Astrocyte of the cerebellum (primary cell): ENCODE measurements around the gene POLDIP3.

Experiments used
- DNase-seq: peaks from one replicate; pipeline ENCODE4 v3.0.0-alpha.2; 2011; ENCODE audit warnings: low read depth
- H3K4me3 ChIP-seq: 2 replicates; pipeline ENCODE4 v1.5.1; 2011; ENCODE audit warnings: mild to moderate bottlenecking, low read depth, low read length, moderate library complexity
- CTCF ChIP-seq: IDR thresholded peaks from 2 replicates; pipeline ENCODE4 v1.5.1; 2012; ENCODE audit warnings: low read length, low read depth, moderate library complexity, mild to moderate bottlenecking; ENCODE audit errors: missing control alignments
- in situ Hi-C: cut with HindIII; loops from 2 replicates; pipeline ENCODE4 v1.10.0; 2017; ENCODE audit warnings: low sequenced_read_pairs

Gene POLDIP3

GRCh38 chr22:42651134-42651533, 36.5 kb upstream of the POLDIP3 start:
- no peak overlapping the region for H3K4me3 ChIP-seq
- no peak for TF ChIP-seq CTCF
- in situ Hi-C loops = no loop called here
- no peak for DNase-seq

GRCh38 chr22:42649246-42650099, 34.8 kb upstream of the POLDIP3 start, which contains the start of gene CYB5R3:
TSS of gene CYB5R3 (minus strand) at chr22:42649392. CDS start at chr22:42649315, 77 bp downstream.
- no peak for DNase-seq
- in situ Hi-C loops = no loop called here
- peak within 1 kb of the TSS; percentile 83 for H3K4me3 ChIP-seq
- no peak for TF ChIP-seq CTCF

GRCh38 chr22:42648368-42649245, 33.9 kb upstream of the POLDIP3 start:
- H3K4me3 ChIP-seq = peak overlapping the region; percentile 83
- in situ Hi-C loops = no loop called here
- no peak for TF ChIP-seq CTCF
- no peak for DNase-seq

- no peak for DNase-seq
- peak overlapping the region; percentile 83 for H3K4me3 ChIP-seq
- no peak for TF ChIP-seq CTCF
- in situ Hi-C loops = no loop called here
These were observed 33.3 kb upstream of the POLDIP3 start for GRCh38 chr22:42648017-42648367.

- in situ Hi-C loops = no loop called here
- H3K4me3 ChIP-seq = no peak overlapping the region
- DNase-seq = no peak
- TF ChIP-seq CTCF = no peak
These were observed 32.2 kb upstream of the POLDIP3 start for GRCh38 chr22:42646569-42647525.
